Vagina (tissue), 2 donors: ENCODE measurements around the gene GRIN2A.

Source experiments
- POLR2A ChIP-seq, 2 donors: fragments of 450-650 bp; IDR thresholded peaks; one replicate each; pipeline ENCODE4 v1.6.1; 2017; ENCODE audit warnings: antibody characterized with exemption in 2 of 2, mild to moderate bottlenecking in 2 of 2, moderate library complexity in 2 of 2
- TF ChIP-seq, protein P1 (sequence below), 3 experiments: fragments of 450-650 bp in 2 of 3; fragments of 200-600 bp in 1 of 3; sonication (generic) in 1 of 3; IDR thresholded peaks; one replicate each; pipeline ENCODE4 v1.5.1; 2017 to 2019; ENCODE audit warnings: antibody characterized with exemption in 3 of 3, mild to moderate bottlenecking in 2 of 3, moderate library complexity in 2 of 3

DNA sequence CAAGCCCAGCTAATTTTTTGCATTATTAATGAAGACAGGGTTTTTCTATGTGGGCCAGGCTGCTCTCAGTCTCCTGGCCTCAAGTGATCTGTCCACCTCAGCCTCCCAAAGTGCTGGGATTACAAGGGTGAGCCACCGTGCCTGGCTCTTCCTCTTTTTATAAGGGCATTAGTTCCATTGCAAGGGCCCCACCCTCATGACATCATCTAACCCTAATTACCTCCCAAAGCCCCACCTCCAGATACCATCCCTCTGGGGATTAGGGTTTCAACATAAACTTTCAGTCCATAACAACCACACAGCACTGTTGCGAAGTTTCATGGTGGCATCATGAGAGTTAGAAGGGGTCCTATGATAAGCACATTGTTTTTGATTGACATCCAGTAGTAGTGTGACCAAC lies 277.7 kb downstream of the GRIN2A start:
- TF ChIP-seq, protein P1, sequence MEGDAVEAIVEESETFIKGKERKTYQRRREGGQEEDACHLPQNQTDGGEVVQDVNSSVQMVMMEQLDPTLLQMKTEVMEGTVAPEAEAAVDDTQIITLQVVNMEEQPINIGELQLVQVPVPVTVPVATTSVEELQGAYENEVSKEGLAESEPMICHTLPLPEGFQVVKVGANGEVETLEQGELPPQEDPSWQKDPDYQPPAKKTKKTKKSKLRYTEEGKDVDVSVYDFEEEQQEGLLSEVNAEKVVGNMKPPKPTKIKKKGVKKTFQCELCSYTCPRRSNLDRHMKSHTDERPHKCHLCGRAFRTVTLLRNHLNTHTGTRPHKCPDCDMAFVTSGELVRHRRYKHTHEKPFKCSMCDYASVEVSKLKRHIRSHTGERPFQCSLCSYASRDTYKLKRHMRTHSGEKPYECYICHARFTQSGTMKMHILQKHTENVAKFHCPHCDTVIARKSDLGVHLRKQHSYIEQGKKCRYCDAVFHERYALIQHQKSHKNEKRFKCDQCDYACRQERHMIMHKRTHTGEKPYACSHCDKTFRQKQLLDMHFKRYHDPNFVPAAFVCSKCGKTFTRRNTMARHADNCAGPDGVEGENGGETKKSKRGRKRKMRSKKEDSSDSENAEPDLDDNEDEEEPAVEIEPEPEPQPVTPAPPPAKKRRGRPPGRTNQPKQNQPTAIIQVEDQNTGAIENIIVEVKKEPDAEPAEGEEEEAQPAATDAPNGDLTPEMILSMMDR (IDR thresholded peaks at IDR 0.05) = no peak
- TF ChIP-seq POLR2A (IDR thresholded peaks at IDR 0.05) = no peak
